Loucy (cell line): Measurements from ENCODE around the gene ZNF84.

Experiments
- EZH2phosphoT487 ChIP-seq: fragments of 200-600 bp; IDR thresholded peaks from 2 replicates; pipeline ENCODE4 v1.6.1; 2018; ENCODE audit warnings: antibody characterized with exemption, mild to moderate bottlenecking, moderate library complexity, borderline replicate concordance
- TF ChIP-seq, protein P1 (sequence below): fragments of 200-600 bp; sonication (generic); conservative IDR thresholded peaks from 2 replicates; pipeline ENCODE4 v1.5.1; 2014; ENCODE audit warnings: mild to moderate bottlenecking, antibody characterized with exemption, low read length

DNA sequence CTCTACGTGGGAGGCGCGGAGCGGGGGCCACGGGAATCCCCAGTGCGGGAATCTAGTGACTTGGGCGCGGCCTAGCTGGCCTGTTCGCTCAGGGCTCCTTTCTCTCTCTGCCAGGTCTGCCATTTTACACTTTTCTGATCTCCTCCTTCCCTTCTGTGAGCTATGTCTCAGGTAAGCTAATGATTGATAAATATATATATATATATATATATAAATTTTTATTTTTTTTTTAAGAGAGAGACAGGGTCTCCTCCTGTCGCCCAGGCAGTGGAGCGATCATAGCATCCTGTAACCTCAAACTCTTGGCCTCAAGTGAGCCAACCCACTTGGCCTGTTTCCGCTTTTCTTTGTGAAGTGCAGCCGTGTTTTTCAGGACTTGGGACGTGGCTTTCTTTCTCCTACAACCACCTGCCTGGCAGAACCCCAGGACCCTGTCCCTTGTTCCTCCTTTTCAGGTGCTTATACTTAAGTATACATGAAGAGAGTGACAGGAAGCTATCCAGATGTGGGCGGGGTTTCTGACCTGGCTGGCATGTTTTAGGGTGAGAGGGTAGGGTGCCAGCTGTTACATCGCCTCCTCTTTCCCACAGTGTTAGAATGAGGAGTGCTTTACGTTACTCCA is 44.0 kb downstream of the ZNF84 start:
- TF ChIP-seq, protein P1, sequence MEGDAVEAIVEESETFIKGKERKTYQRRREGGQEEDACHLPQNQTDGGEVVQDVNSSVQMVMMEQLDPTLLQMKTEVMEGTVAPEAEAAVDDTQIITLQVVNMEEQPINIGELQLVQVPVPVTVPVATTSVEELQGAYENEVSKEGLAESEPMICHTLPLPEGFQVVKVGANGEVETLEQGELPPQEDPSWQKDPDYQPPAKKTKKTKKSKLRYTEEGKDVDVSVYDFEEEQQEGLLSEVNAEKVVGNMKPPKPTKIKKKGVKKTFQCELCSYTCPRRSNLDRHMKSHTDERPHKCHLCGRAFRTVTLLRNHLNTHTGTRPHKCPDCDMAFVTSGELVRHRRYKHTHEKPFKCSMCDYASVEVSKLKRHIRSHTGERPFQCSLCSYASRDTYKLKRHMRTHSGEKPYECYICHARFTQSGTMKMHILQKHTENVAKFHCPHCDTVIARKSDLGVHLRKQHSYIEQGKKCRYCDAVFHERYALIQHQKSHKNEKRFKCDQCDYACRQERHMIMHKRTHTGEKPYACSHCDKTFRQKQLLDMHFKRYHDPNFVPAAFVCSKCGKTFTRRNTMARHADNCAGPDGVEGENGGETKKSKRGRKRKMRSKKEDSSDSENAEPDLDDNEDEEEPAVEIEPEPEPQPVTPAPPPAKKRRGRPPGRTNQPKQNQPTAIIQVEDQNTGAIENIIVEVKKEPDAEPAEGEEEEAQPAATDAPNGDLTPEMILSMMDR: no peak
- no peak for TF ChIP-seq EZH2phosphoT487
